ENCODE measurements around the gene PPM1B.
"Not testable (repeated sequence)": the region's sequence is repeated elsewhere in the genome, so short reads cannot be mapped to it uniquely, and the experiment has no call there.

The PPM1B gene

DNA sequence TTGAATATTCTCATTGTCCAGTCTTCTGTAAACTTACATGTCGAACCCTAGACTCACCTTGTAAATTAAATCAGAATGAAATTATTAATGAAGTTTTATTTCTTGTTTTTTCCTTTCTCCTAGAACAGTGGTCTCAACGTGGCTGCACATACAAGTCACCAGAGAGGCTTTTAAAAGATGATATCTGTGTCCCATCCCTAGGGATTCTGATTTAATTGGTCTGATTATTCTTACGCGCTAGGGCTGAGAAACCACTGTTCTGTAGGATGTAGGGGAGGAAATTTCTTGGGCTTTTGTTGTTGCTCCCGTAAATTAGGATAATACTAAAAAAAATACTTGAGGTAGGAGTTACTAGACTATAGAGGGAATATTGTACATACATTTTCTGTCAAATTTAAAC, 32.1 kb downstream of the PPM1B start:
- DNase-seq (ENCODE audit: low read depth in 2 of 2) = no peak

DNA sequence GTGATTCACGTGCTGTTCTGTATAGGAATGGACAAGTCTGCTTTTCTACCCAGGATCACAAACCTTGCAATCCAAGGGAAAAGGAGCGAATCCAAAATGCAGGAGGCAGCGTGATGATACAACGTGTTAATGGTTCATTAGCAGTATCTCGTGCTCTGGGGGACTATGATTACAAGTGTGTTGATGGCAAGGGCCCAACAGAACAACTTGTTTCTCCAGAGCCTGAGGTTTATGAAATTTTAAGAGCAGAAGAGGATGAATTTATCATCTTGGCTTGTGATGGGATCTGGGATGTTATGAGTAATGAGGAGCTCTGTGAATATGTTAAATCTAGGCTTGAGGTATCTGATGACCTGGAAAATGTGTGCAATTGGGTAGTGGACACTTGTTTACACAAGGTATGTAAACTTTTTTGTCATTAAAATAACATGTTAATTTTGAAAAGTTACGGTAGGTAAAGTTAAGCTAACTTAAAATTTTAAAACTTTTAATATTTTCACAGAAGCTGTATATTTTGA, 33.0 kb downstream of the PPM1B start:
- DNase-seq (ENCODE audit: low read depth in 2 of 2) = no peak

DNA sequence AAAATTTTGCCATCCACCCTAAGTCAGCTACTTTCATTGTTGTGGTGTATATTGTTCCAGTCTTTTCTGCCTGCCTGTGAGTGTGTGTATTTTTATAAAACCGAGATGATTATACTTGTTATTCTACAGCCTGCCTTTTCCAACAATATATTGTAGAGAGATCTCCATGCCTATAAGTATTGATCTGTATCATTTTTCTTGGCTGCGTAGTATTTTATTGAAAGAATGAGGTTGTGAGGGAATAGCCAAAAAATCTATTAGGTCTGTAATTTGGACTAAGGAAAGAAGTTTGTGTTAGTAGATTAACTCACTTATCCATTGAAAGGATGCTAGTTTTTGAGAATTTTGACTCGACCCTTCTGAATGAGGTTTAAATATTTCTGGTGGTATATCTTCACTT, 34.9 kb downstream of the PPM1B start:
- DNase-seq (ENCODE audit: low read depth in 2 of 2) = no peak

DNA sequence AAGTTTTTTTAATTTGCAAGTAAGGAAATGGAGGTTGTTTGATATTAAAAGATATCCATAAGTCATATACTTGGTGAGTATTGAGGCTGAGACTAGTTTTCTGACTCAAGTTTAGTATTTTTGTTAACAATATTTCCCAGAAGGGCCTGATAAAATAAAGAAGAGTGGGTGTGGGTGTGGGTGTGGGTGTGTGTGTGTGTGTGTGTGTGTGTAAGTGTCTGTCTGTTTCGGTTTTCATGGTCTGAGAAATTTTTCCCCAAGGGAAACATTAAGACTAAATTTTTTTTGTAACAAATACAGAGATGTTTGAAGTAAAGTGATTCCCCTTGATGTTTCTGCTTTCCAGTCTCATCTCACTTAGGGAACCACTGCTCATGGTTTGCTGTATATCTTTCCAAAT, 36.5 kb downstream of the PPM1B start:
- no peak for DNase-seq (ENCODE audit: low read depth in 2 of 2)

DNA sequence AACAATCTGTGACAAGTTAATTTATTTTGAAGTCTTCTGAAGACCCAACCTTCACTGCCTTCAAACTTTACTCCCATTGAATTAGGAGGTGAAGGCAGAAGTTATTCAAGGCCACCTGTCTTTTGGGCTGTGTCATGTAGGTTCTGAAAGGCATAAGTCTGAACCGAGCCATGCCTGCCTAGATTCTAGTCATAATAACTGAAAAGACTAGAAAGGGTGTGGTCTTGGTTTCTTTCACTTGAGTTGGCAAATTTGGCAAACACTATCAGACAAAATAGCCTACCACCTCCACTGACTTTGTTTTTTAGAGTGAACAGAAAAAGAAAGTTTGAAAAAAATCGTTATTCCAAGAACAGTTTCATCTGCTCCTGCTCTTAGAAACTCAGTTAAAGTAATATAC, 38.4 kb downstream of the PPM1B start:
- no peak for DNase-seq (ENCODE audit: low read depth in 2 of 2)

DNA sequence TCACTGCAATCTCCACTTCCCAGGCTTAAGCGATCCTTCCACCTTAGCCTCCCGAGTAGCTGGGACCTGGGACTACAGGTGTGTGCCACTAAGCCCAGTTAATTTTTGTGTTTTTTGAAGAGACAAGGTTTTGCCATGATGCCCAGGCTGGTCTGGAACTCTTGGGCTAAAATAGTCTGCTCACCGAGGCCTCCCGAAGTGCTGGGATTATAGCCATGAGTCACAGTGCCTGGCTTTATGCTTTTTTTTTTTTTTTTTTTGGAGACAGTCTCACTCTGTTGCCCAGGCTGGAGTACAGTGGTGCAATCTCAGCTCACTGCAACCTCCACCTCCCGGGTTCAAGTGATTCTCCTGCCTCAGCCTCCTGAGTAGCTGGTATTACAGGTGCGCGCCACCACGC, 39.0 kb downstream of the PPM1B start:
- not testable (repeated sequence) for DNase-seq (ENCODE audit: low read depth in 2 of 2)

DNA sequence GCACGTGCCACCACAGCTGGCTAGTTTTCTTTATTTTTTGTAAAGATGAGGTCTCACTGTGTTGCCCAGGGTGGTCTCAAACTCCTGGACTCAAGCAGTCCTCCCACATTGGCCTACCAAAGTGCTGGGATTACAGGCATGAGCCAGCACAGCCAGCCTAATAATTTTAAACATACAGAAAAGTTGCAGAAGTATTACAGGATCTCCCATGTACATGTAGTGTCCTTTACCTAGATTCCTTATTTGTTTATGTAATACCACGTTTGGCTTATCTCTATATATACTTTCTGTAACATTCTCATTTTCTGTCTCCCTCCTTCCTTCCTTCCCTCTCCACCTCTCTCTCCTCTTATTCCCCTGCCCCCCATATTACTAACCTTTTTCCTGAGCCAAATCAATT, 41.7 kb downstream of the PPM1B start:
- DNase-seq (ENCODE audit: low read depth in 2 of 2) = no peak

DNA sequence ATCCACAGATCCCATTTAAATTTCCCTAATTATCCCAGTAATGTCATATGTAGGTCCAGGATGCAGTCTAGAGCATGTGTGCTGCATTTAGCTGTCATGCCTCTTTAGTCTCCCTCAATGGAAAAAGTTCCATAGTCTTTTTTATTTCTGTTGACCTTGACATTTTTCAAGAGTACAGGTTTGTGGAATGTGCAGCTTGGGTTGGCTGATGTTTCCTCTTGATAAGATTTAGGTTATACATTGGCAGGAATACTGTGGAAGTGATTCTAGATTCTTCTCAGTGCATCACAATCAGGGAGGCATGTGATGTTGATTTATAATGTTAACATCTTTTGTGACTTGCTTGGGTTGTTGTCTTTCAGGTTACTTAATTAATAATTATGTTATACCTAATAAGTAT, 42.5 kb downstream of the PPM1B start:
- no peak for DNase-seq (ENCODE audit: low read depth in 2 of 2)

DNA sequence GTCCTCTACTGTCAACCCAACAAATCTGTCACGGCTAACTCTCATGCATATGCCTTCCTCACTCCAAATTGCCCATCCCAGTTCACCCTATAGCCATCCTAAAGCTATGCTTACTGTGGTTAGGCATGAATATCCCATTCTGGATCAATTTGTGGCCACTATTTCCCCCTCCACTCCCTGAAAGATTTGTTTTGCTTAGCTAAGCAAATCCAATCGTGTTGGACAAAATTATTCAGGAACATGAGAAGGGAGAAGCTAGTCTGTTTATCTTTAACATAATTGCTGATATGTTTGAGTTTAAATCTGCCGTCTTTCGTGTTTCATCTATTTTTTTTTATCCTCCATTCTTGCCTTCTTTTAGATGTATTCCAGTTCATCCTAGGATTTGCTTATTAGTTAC, 43.6 kb downstream of the PPM1B start:
- DNase-seq (ENCODE audit: low read depth in 2 of 2) = no peak

DNA sequence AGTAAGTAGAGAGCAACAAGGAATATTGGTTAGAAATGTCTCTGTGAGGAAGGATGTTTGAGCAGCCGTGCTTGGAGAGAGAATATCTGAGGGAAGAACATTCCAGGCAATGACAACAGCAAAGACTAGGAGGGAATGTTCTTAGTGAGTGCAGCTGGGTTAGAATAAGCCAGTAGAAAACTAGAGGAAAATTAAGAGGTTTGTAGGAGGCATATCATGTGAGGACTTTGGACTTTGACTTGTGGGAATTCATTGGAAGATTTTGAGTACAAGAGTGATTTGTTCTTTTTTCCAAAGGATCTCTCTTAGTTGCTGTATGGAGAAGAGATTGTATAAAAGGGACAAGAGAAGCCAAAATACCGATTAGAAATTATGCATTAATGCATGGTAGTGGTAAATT, 47.2 kb downstream of the PPM1B start:
- no peak for DNase-seq (ENCODE audit: low read depth in 2 of 2)

DNA sequence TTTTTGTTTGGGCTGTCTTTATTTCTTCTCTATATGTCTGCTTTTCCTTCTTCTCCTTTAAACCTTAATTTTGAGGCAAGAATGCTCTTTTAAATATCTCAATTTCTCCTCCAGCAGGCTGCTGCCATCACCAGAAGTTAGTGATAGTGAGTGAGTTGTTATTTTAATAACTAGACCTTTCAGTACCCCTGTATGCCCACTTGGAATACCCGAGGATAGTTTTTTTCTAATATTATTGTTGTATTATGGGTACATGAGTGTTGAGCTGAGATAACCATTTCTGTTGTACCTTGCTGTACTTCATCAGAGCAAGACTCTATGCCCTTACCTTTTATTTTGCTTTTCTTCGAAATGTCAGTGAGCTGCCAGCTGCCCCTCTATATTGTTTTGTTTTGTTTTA, 50.1 kb downstream of the PPM1B start:
- no peak for DNase-seq (ENCODE audit: low read depth in 2 of 2)

DNA sequence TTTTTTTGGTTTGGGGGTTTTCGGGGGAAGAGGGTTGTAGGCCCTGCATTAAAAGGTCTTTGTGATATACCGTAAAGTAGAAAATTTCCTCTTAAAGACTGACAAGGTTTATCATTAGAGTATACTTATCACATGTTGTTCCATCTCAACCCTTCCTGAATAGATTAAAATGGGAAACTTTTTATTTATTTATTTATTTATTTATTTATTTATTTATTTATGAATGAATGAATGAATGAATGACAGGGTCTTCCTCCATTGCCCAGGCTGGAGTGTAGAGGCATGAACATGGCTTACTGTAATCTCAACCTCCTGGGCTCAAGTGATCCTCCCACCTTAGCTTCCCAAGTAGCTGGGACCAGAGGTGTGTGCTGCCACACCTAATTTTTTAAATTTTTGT, 58.1 kb downstream of the PPM1B start:
- no peak for DNase-seq (ENCODE audit: low read depth in 2 of 2)

DNA sequence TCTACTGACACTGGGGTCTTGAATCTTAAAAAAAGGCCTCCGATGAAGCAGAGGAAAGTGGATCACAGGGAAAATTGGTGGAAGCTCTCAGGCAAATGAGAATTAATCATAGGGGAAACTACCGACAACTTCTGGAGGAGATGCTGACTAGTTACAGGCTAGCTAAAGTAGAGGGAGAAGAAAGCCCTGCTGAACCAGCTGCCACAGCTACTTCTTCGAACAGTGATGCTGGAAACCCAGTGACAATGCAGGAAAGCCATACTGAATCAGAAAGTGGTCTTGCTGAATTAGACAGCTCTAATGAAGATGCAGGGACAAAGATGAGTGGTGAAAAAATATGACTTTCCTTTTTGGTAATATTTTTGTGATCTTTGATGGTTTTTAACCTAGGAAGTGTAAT, 61.7 kb downstream of the PPM1B start:
- no peak for DNase-seq (ENCODE audit: low read depth in 2 of 2)

DNA sequence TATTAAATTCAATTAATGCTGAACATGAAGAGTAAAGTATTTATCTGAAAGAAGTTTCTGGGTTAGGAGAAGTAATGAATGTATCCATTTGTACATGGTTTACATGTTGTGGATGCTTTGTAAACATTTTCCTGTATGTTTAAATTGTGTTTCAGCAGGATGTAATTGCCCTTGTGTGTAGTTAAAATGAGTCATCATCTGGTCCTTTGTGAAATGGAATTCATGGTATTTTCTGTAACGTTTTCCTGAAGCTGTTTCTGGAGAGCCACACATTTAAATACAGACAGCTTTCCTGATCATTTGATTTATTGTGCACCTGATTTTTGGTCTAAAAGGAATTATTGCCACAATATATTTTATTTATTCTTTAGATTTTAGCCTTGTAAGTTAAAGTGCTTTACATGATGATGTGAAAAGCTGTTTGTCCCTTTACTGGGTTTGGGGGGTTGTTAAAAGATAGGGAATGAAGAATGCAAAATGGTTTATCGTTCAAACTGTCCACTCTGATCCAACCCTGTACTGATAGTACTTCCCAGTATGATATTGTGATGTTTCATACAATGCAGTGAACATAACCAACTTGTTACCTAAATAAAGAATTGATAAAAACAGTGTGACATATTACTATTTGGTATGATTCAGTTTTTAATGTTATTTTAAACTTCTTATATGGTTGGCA, 64.9 kb downstream of the PPM1B start:
- no peak for DNase-seq (ENCODE audit: low read depth in 2 of 2)

DNA sequence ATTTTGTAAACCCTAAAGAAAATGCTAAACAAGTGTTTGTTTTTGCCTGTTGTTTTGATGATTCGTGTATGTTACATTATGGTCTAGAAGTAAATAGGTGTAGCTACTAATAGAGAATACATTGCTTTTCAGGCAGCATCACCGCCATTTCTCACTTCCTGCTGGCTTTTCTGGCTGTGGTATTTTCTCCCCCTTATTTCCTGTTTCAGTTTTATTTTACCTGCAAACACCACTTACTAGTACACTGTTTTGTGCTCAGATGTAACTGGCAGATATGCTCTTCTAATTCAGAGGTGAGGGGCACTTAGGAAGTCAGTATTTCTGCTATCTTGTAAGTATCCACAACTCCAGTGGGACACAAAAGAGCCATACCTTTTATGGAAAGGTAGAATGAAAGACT, 68.5 kb downstream of the PPM1B start:
- peak in 1 of 2 donors; percentile 5 for DNase-seq (ENCODE audit: low read depth in 2 of 2)

DNA sequence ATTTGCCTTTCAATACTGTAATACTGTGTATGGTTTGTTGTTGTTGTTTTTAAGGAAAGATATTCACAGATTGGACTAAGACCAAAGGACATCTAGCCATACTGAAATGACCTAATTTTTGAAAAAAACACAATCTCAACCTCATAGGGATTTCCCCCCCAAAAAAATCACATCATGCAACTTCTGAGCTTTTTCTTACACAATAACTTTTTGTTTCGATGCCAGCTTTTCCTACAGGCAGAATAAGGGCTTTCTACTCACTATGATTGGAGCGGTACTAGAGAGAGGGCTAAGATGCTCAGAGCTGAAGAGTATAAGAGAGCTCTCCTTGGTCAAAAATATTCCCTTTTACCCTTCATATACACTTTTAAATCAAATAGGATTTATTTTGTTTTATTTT, 74.2 kb downstream of the PPM1B start:
- no peak for DNase-seq (ENCODE audit: low read depth in 2 of 2)

DNA sequence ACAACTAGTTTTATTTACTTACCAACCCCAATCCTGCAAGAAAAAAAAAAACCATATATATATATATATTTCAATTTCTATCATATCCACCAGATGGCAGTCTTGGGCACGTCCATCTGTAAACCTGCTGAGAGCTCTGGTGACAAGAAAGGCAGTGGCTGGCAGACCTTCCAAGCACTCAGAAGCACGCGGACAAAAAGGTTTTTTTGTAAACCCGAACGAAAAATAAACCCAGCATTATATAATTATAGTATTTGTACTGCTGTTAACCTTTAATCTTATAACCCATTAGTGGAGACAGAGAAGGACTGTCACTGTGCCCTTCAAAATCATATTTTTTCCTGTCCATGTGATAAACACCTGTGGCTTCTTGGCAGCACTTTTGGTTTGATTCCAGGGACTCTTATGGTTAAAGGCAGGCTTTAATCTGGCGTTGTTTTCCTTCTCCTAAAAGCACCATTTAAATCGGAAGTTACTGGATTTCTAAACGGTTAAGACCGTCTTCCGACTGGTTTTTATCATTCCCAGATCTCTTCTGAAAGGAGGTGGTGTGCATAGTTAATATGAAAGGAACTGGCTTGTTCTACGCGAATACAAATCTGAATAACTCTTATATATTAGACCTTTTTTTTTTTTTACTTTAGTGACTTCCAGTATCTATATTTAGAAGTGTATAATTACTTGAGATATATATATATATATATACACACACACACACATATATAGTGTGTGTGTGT, 75.6 kb downstream of the PPM1B start:
- DNase-seq (ENCODE audit: low read depth in 2 of 2) = peak; percentile 12 to 39

DNA sequence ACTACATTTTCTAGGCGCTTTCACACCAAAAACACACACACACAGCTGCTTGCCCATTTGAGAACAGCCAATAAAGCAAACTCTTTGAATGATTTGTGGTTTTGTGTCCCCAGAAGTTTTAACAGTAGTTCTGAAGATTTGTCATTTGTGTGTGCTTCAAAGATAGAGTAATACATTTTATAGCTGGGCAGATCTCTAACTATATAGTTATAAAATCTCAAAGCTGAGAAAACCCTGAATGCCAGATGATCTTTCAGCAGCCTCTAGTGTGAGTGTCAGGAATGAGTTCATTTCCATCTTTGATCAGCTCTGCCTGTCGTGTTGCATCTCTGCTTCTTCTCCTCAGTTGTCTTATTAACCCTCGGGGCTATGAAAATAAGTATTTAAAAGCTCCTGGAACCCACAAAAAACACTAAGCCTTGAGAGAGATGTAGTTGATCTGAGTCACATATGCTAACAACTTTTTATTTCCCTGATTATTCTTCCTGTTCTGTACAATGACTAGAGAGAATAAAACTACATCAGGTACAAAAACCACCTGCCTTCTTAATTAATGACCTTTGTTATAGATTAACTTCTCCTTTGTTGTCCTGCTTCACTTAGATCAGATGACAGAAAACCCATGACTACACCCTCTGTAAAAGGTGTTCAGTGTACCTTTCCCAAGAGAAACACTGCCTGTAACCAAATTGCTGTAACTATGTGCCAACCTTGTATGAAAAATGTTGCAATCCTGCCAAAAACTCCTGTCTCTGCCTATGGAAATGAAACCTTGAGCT, 76.6 kb downstream of the PPM1B start:
- DNase-seq (ENCODE audit: low read depth in 2 of 2) = no peak

DNA sequence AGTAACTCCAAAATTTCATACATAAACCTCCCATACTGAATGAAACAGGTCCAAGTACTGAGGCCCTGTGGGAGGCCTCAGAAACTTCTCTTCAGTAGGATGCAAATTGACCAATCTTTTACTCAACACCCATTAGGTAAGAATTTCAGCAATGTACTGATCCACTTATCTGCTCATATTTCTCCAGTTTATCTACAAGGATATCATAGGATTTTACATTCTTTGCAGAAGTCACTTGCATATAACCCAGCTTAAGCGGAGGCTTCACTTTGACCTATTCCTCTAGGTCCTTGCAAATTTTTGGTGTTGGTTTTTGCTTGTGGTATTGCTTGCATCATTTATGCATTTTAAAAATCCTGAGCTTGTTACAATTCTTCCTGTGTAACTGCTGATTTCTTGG, 77.8 kb downstream of the PPM1B start:
- no peak for DNase-seq (ENCODE audit: low read depth in 2 of 2)

DNA sequence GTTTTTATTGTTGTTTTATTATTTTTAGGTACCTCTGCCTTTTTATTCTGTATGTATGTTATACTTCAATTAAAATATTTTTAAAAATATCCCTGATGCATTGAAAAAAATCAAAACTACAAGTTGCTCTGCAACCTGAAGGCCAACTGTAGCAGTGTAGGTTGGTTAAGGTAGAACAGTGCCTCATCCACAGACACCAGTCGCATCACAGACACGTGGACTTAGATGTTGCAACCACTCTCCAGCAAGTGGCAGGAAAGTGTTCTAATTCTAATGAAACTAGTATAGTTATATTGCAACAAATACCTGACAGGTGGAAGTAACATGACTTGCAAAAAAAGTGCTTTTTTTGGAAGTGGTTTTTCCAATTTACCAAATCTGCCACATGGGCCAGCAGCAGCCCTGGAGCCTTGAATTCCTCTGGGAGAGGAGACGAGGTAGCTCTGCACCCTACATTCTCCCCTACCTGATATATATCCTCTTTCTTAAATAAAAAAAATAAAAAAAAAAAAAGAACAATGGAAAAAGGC, 78.2 kb downstream of the PPM1B start:
- no peak for DNase-seq (ENCODE audit: low read depth in 2 of 2)

DNA sequence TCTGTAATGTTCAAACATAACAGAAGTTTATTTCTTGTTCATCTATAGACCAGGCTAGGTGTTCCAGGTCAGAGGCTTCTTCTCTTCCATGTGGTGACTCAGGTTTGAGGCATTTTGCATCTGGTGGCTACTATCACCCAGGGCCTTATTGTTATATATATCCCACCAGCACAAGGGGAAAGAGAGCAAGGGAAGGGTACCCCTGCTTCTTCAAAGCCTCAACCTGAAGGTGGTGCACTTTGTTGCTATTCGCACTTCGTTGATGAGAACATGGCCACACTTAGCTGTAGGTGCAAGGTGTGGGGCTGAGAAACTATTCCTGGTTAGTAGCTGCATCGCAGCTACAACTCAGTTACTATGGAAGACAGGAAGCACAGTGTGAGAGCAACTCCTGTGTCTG, 79.2 kb downstream of the PPM1B start:
- DNase-seq (ENCODE audit: low read depth in 2 of 2) = no peak

DNA sequence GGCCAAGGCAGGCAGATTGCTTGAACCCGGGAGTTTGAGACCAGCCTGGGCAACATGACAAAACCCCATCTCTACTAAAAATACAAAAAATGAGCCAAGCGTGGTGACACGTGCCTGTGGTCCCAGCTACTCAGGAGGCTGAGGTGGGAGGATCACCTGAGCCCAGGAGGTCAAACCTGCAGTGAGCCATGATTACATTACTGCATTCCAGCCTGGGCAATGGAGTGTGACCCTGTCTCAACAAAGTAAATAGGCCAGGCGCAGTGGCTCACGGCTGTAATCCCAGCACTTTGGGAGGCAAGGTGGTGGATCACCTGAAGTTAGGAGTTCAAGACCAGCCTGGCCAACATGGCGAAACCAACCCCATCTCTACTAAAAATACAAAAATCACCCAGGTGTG, 80.6 kb downstream of the PPM1B start:
- not testable (repeated sequence) for DNase-seq (ENCODE audit: low read depth in 2 of 2)
